ENCODE results near the gene RPLP1. TPM values are rescaled to one million over a fixed set of nuclear protein-coding genes. Genes with fewer than 3 reads are reported as not detected.
"Not testable (repeated sequence)": the region's sequence is repeated elsewhere in the genome, so short reads cannot be mapped to it uniquely, and the experiment has no call there.

Gene RPLP1
- polyA plus RNA-seq, 1 donor (not counting 4 experiments of a cell fraction or from before 2014, with no cell fraction given) = 755 TPM

DNA sequence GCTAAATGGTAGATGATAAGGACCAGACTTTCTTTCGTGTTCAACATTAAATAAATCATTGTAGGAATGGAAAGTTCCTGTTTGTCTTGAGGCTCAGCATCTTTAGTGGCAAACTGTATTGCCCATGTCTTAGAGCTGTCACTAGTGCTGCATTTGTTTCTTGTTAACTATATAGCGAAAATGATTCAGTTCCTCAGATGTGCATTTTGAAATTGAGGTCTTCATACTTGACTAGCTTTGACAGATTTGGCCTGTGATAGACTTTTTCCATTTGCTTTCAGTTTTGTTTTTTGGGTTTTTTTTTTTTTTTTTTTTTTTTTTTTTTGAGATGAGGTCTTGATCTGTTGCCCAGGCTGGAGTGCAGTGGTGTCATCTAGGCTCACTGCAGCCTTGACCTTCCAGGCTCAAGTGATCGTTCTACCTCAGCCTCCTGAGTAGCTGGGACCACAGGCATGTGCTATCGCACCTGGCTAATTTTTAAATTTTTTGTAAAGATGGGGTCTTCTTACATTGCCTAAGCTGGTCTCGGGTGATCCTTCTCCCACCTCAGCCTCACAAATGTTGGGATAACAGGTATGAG, 9.5 kb upstream of the RPLP1 start:
- no peaks in the 10 kb centered on the region for H3K79me2 ChIP-seq (ENCODE audit: control insufficient read depth, insufficient read depth, low read length)
- dilution Hi-C loops (cut with MboI; ENCODE audit: extremely low pct_ligation_motif_present, low sequenced_read_pairs) = no loop called here
- no peak for TF ChIP-seq EZH2 (IDR thresholded peaks at IDR 0.05; ENCODE audit: low read length)
- DNase-seq (ENCODE audit: low read depth, low spot score) (no peak), FAIRE-seq (no peak)
- H3K36me3 ChIP-seq (ENCODE audit: control insufficient read depth in 2 of 2, extremely low read depth in 1 of 2, insufficient read depth in 2 of 2, low read length in 2 of 2) = peaks cover 9 to 37% of the 10 kb centered on the region in 2 experiments
- H3K4me3 ChIP-seq (ENCODE audit: control insufficient read depth in 2 of 3, extremely low read depth in 1 of 3, insufficient read depth in 2 of 3, low read depth in 1 of 3, low read length in 3 of 3) = no peak overlapping the region
- no peak overlapping the region for H3K27ac ChIP-seq (ENCODE audit: control insufficient read depth, insufficient read depth, low read length)
- H4K20me1 ChIP-seq (ENCODE audit: control insufficient read depth, extremely low read depth, insufficient read depth, low read length) = no peaks in the 10 kb centered on the region
- no peaks in the 10 kb centered on the region for H3K9me1 ChIP-seq (ENCODE audit: control insufficient read depth, extremely low read depth, insufficient read depth, low read length)
- no peaks in the 10 kb centered on the region for H3K4me1 ChIP-seq (ENCODE audit: control insufficient read depth, extremely low read depth, insufficient read depth, low read length)
- no peak overlapping the region for H3K9ac ChIP-seq (ENCODE audit: control insufficient read depth, extremely low read depth, insufficient read depth, low read length)
- H3K27me3 ChIP-seq (ENCODE audit: control insufficient read depth, extremely low read depth, insufficient read depth, low read length) = no peaks in the 10 kb centered on the region
- H3K4me2 ChIP-seq (ENCODE audit: control insufficient read depth, extremely low read depth, insufficient read depth, low read depth, low read length) = no peak overlapping the region
- no peaks in the 10 kb centered on the region for H3K9me3 ChIP-seq (ENCODE audit: control insufficient read depth, low read depth, low read length)
- H2AFZ ChIP-seq (ENCODE audit: control insufficient read depth, low read length) = no peak overlapping the region

DNA sequence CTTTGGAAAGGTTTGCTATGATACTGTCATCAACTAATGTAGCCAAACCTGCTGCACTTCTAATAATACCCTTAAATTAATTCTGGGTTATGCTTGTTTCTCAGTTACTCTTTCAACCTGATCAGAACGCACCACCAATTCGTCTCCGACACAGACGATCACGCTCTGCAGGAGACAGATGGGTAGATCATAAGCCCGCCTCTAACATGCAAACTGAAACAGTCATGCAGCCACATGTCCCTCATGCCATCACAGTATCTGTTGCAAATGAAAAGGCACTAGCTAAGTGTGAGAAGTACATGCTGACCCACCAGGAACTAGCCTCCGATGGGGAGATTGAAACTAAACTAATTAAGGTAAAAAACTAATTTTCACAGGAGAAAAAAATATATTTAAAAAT, 7.9 kb upstream of the RPLP1 start:
- Histone ChIP-seq H3K9me1 (ENCODE audit: control insufficient read depth, extremely low read depth, insufficient read depth, low read length) (no peaks in the 10 kb centered on the region), H3K27me3 (ENCODE audit: control insufficient read depth, extremely low read depth, insufficient read depth, low read length) (no peaks in the 10 kb centered on the region), H3K9me3 (ENCODE audit: control insufficient read depth, low read depth, low read length) (no peaks in the 10 kb centered on the region), H3K9ac (ENCODE audit: control insufficient read depth, extremely low read depth, insufficient read depth, low read length) (no peak overlapping the region), H4K20me1 (ENCODE audit: control insufficient read depth, extremely low read depth, insufficient read depth, low read length) (no peaks in the 10 kb centered on the region), H3K4me3 (ENCODE audit: control insufficient read depth in 2 of 3, extremely low read depth in 1 of 3, insufficient read depth in 2 of 3, low read depth in 1 of 3, low read length in 3 of 3) (no peak overlapping the region), H3K36me3 (ENCODE audit: control insufficient read depth in 2 of 2, extremely low read depth in 1 of 2, insufficient read depth in 2 of 2, low read length in 2 of 2) (peaks cover 9 to 36% of the 10 kb centered on the region in 2 experiments), H3K4me1 (ENCODE audit: control insufficient read depth, extremely low read depth, insufficient read depth, low read length) (no peaks in the 10 kb centered on the region), H3K79me2 (ENCODE audit: control insufficient read depth, insufficient read depth, low read length) (no peaks in the 10 kb centered on the region), H3K27ac (ENCODE audit: control insufficient read depth, insufficient read depth, low read length) (no peak overlapping the region), H2AFZ (ENCODE audit: control insufficient read depth, low read length) (no peak overlapping the region), H3K4me2 (ENCODE audit: control insufficient read depth, extremely low read depth, insufficient read depth, low read depth, low read length) (no peak overlapping the region)
- FAIRE-seq (no peak), DNase-seq (ENCODE audit: low read depth, low spot score) (no peak)
- dilution Hi-C loops (cut with MboI; ENCODE audit: extremely low pct_ligation_motif_present, low sequenced_read_pairs) = no loop called here
- TF ChIP-seq, protein P1, sequence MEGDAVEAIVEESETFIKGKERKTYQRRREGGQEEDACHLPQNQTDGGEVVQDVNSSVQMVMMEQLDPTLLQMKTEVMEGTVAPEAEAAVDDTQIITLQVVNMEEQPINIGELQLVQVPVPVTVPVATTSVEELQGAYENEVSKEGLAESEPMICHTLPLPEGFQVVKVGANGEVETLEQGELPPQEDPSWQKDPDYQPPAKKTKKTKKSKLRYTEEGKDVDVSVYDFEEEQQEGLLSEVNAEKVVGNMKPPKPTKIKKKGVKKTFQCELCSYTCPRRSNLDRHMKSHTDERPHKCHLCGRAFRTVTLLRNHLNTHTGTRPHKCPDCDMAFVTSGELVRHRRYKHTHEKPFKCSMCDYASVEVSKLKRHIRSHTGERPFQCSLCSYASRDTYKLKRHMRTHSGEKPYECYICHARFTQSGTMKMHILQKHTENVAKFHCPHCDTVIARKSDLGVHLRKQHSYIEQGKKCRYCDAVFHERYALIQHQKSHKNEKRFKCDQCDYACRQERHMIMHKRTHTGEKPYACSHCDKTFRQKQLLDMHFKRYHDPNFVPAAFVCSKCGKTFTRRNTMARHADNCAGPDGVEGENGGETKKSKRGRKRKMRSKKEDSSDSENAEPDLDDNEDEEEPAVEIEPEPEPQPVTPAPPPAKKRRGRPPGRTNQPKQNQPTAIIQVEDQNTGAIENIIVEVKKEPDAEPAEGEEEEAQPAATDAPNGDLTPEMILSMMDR (optimal IDR thresholded peaks at IDR 0.05 in 1 of 3, IDR thresholded peaks at IDR 0.05 in 1 of 3, conservative IDR thresholded peaks at IDR 0.05 in 1 of 3; ENCODE audit: extremely low read depth in 1 of 3, insufficient read depth in 2 of 3, low read length in 3 of 3) = no peak
- TF ChIP-seq EZH2 (IDR thresholded peaks at IDR 0.05; ENCODE audit: low read length) = no peak

DNA sequence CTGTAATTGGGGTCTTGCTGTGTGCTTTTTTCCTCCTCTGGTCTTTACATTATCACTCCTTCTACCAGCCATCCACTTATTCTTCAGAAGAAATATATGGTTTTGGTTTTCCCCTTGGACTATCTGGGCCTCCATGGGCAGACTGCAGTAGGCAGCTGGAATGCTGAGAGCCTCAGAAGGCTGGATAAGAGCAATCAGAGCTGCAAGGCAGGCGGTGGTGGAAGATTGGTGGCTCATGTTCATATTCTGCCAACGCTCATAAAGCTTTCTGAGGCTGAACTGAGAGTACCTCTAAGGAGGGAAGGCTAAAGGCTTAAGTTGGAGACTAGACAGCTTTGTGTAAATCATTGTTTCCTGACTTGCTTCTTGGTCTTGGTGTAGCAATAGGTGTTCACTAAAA, 5.7 kb upstream of the RPLP1 start:
- dilution Hi-C loops (cut with MboI; ENCODE audit: extremely low pct_ligation_motif_present, low sequenced_read_pairs) = no loop called here
- Histone ChIP-seq H3K36me3 (ENCODE audit: control insufficient read depth in 2 of 2, extremely low read depth in 1 of 2, insufficient read depth in 2 of 2, low read length in 2 of 2) (peaks cover 6 to 17% of the 10 kb centered on the region in 2 experiments), H3K9me3 (ENCODE audit: control insufficient read depth, low read depth, low read length) (no peaks in the 10 kb centered on the region), H3K9me1 (ENCODE audit: control insufficient read depth, extremely low read depth, insufficient read depth, low read length) (no peaks in the 10 kb centered on the region), H3K79me2 (ENCODE audit: control insufficient read depth, insufficient read depth, low read length) (no peaks in the 10 kb centered on the region), H2AFZ (ENCODE audit: control insufficient read depth, low read length) (no peak overlapping the region), H3K27me3 (ENCODE audit: control insufficient read depth, extremely low read depth, insufficient read depth, low read length) (no peaks in the 10 kb centered on the region), H3K27ac (ENCODE audit: control insufficient read depth, insufficient read depth, low read length) (no peak overlapping the region), H3K4me3 (ENCODE audit: control insufficient read depth in 2 of 3, extremely low read depth in 1 of 3, insufficient read depth in 2 of 3, low read depth in 1 of 3, low read length in 3 of 3) (no peak overlapping the region), H3K9ac (ENCODE audit: control insufficient read depth, extremely low read depth, insufficient read depth, low read length) (no peak overlapping the region), H4K20me1 (ENCODE audit: control insufficient read depth, extremely low read depth, insufficient read depth, low read length) (no peaks in the 10 kb centered on the region), H3K4me2 (ENCODE audit: control insufficient read depth, extremely low read depth, insufficient read depth, low read depth, low read length) (no peak overlapping the region), H3K4me1 (ENCODE audit: control insufficient read depth, extremely low read depth, insufficient read depth, low read length) (peaks cover 3% of the 10 kb centered on the region)
- DNase-seq (ENCODE audit: low read depth, low spot score) (no peak), FAIRE-seq (no peak)
- TF ChIP-seq, protein P1 (optimal IDR thresholded peaks at IDR 0.05 in 1 of 3, IDR thresholded peaks at IDR 0.05 in 1 of 3, conservative IDR thresholded peaks at IDR 0.05 in 1 of 3; ENCODE audit: extremely low read depth in 1 of 3, insufficient read depth in 2 of 3, low read length in 3 of 3) = no peak
- TF ChIP-seq EZH2 (IDR thresholded peaks at IDR 0.05; ENCODE audit: low read length) = no peak

DNA sequence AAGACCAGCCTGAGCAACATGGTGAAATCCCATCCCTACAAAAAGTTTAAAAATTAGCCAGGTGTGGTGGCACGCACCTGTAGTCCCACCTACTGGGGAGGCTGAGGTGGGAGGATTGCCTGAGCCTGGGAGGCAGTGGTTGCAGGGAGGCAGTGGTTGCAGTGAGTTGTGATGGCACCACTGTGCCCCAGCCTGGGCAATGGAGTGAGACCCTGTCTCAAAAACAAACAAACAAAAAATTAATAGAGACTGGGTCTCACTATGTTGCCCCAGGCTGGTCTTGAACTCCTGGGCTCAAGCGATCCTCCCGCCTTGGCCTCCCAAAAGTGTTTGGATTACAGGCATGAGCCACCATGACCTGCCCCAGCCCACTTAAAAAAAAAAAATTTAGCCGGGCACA, 2.4 kb upstream of the RPLP1 start:
- FAIRE-seq; DNase-seq (ENCODE audit: low read depth, low spot score); H3K9me1 ChIP-seq (ENCODE audit: control insufficient read depth, extremely low read depth, insufficient read depth, low read length); H3K27ac ChIP-seq (ENCODE audit: control insufficient read depth, insufficient read depth, low read length); H3K9me3 ChIP-seq (ENCODE audit: control insufficient read depth, low read depth, low read length); H3K4me3 ChIP-seq (ENCODE audit: control insufficient read depth in 2 of 3, extremely low read depth in 1 of 3, insufficient read depth in 2 of 3, low read depth in 1 of 3, low read length in 3 of 3); H3K27me3 ChIP-seq (ENCODE audit: control insufficient read depth, extremely low read depth, insufficient read depth, low read length); H3K9ac ChIP-seq (ENCODE audit: control insufficient read depth, extremely low read depth, insufficient read depth, low read length); H2AFZ ChIP-seq (ENCODE audit: control insufficient read depth, low read length); dilution Hi-C loops (cut with MboI; ENCODE audit: extremely low pct_ligation_motif_present, low sequenced_read_pairs); H3K4me2 ChIP-seq (ENCODE audit: control insufficient read depth, extremely low read depth, insufficient read depth, low read depth, low read length): not testable (repeated sequence)
- Histone ChIP-seq H4K20me1 (ENCODE audit: control insufficient read depth, extremely low read depth, insufficient read depth, low read length) (peaks cover 20% of the 10 kb centered on the region), H3K36me3 (ENCODE audit: control insufficient read depth in 2 of 2, extremely low read depth in 1 of 2, insufficient read depth in 2 of 2, low read length in 2 of 2) (peaks cover 10 to 31% of the 10 kb centered on the region in 2 experiments), H3K4me1 (ENCODE audit: control insufficient read depth, extremely low read depth, insufficient read depth, low read length) (peaks cover 18% of the 10 kb centered on the region), H3K79me2 (ENCODE audit: control insufficient read depth, insufficient read depth, low read length) (peaks cover 25% of the 10 kb centered on the region)
